Measurements from ENCODE around the gene CYP27A1. TPM values are rescaled to one million over a fixed set of nuclear protein-coding genes. Genes with fewer than 3 reads are reported as not detected.

CYP27A1 gene
- total and polyA plus RNA-seq, 2 of the 8 experiments (the other 6 are each of a cell fraction or from before 2014, with no cell fraction given) = 5.4 to 14.7 TPM

DNA sequence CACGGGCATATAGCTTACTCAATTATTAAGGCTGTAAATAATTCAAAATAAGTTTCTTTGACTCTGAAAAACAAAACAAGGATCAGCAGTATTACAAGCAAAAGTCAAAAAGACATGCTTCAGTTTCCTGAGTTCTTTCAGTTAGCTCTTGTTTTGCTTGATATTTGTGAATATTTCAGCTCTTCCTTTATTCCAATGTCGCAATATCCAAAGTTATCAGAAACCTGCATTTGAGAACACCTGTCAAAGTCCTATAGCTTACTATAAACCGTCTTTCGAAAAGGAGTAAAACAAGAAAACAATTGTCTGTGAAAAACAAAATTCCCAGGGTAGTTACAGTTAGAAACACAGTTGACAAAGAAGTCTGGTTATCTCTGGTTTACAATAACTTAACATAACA is 14.7 kb downstream of the CYP27A1 start (continued):
- TF ChIP-seq SP1 (IDR thresholded peaks at IDR 0.05; ENCODE audit: low read depth, low read length) (no peak), CHD2 (IDR thresholded peaks at IDR 0.05; ENCODE audit: low read length) (no peak), HDAC6 (IDR thresholded peaks at IDR 0.05; ENCODE audit: low read depth, low read length) (no peak), CBX5 (IDR thresholded peaks at IDR 0.05; ENCODE audit: low read depth, low read length) (no peak), PHF8 (conservative IDR thresholded peaks at IDR 0.05; ENCODE audit: low read depth, low read length) (no peak), ZNF274 (IDR thresholded peaks at IDR 0.05; ENCODE audit: borderline replicate concordance, extremely low read depth, low read length) (no peak), NRF1 (IDR thresholded peaks at IDR 0.05; ENCODE audit: low read depth, low read length) (no peak), NANOG (IDR thresholded peaks at IDR 0.05; ENCODE audit: insufficient read depth, low read depth, low read length, poor library complexity, severe bottlenecking) (no peak), YY1 (IDR thresholded peaks at IDR 0.05; ENCODE audit: low read depth, low read length) (no peak)
- TF ChIP-seq, protein P1, sequence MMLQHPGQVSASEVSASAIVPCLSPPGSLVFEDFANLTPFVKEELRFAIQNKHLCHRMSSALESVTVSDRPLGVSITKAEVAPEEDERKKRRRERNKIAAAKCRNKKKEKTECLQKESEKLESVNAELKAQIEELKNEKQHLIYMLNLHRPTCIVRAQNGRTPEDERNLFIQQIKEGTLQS (IDR thresholded peaks at IDR 0.05; ENCODE audit: insufficient read depth, low read depth, low read length) = no peak
